Gastroesophageal sphincter (tissue), 3 donors: ENCODE measurements around the gene OR2B2.

Source experiments
- CTCF ChIP-seq, 4 experiments: fragments of 200-600 bp in 2 of 4; fragments of 450-650 bp in 2 of 4; sonication (generic) in 1 of 4; IDR thresholded peaks; one replicate each; pipeline ENCODE4 v1.5.1; 2017 to 2019; ENCODE audit warnings: antibody characterized with exemption in 4 of 4, mild to moderate bottlenecking in 2 of 4, moderate library complexity in 2 of 4
- EP300 ChIP-seq: sonication (generic); formaldehyde crosslinking; IDR thresholded peaks from one replicate; pipeline ENCODE4 v1.6.1; 2017; ENCODE audit warnings: antibody characterized with exemption, mild to moderate bottlenecking
- POLR2AphosphoS5 ChIP-seq: sonication (generic); formaldehyde crosslinking; IDR thresholded peaks from one replicate; pipeline ENCODE4 v1.6.1; 2017; ENCODE audit warnings: antibody characterized with exemption

GRCh38 chr6:27896398-27896796 is 15.8 kb downstream of the OR2B2 start:
- TF ChIP-seq POLR2AphosphoS5: no peak
- TF ChIP-seq EP300: no peak
- TF ChIP-seq CTCF (IDR thresholded peaks at IDR 0.05): no peak
